Measurements from ENCODE around the gene ZNF821.
"Not testable (repeated sequence)": the region's sequence is repeated elsewhere in the genome, so short reads cannot be mapped to it uniquely, and the experiment has no call there.

ZNF821 gene

DNA sequence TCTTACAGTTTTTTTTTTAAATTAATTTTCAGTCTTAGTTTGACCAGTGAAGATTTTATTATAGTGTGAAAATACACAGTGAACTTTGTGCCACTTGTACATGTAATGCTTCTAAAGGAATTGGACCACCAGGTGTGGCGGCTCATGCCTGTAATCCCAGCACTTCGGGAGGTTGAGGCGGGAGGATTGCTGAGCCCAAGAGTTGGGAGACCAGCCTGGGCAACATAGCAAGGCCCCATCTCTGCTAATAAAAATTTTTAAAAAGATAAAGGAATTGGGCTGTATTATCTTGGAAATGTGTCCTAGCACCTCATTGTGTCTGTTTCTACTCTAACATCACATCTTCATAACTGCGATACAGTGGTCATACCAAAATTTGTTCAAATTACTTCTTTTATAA is 15.2 kb upstream of the ZNF821 start:
- DNase-seq, result no peak

DNA sequence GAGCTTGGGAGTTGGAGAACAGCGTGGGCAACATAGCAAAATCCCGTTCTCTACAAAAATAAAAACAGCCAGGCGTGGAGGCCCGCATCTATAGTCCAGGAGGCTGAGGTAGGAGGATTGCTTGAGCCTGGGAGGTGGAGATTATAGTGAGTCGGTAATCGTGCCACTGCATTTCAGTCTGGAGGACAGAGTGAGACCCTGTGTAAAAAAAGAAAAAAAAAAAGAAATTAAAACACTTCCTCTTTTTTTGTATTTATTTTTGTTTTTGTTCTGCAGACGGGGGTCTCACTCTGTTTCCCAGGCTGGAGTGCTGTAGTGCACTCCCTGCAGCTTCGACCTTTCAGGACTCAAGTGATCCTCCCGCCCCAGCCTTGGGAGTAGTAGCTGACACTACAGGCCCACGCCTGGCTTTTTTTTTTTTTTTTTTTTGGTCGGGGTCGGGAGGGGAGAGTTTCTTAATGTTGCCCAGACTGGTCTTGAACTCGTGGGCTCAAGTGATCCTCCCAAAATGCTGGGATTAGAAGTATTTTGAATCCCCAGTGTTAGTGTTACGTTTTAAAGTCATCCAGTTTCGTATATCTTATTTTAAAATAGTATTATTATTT is 12.9 kb upstream of the ZNF821 start:
- DNase-seq, result no peak

DNA sequence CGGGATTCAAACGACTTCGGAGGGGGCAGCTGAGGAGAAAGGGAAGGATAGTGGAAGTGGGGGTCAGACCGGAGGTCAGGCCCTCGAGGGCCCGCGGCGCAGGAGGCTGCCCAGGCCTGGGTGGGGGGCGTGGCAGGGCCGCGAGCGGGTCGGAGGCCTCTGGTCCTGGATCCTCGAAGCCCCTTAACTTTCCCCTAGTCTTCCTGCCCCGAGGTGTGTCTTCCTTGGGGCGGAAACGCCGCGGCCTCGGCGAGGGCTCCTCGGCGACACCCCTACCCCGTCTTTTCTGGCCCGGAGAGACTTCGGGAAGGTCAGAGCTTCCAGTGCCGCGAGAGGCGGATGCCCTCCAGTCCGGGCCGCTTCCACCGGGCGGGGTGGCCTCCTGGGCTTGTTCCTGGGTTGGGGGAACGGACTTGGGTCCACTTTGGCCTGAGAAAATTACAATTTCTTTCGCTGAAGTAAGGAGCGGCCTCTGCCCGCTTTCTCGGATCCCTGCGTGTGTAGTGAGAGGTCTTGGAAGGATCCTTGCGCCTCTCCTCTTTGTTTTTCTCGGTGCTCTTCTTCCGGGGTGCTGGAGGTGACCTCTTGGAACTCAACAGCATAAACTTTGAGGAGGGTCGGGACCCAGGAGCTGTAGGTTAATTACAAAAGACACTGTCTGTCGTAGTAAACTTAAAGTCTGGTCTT is 11.8 kb upstream of the ZNF821 start:
- no peak for DNase-seq

DNA sequence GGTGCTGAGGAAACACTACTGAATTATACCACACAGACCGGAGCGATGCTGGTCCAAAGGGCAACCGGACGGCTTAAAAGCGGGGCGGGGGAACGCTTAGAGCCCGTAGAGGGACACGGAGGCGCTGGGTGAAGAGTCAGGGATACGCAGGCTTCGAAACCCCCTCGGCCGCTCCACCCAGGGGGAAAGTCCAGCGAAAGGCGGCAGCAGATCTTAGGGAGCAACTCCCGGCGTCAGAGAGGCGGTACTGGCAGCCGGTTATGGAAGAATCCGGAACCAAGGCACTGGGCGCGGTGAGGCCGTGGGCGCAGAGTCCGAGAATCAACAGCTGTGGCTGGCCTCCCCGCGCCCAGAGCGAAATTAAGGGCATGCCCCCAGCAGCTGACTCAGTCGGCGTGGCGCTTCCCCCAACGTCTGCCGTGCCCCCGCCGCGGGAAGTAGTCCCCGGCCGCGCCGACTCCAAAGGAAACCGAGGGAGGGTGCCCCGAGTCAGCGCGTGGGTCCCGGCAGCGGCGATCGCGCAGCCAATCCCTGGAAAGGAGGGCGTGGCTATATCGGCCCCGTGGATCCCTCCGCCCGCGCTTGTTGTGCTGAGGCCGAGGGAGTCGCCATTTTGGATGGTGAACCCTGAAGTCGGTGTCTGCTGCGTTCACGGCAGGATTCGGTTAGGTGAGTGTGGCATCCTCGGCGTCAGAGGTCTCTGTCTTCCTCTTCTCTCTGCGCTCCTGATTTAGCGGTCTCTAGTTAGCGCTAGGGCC is 11.1 kb upstream of the ZNF821 start, which contains the start of gene IST1:
Gene IST1 (plus strand): TSS at position 611 of the 758 bp plus-strand sequence. CDS start 20,110 bp downstream, outside the sequence.
- DNase-seq, result peak; percentile 95

DNA sequence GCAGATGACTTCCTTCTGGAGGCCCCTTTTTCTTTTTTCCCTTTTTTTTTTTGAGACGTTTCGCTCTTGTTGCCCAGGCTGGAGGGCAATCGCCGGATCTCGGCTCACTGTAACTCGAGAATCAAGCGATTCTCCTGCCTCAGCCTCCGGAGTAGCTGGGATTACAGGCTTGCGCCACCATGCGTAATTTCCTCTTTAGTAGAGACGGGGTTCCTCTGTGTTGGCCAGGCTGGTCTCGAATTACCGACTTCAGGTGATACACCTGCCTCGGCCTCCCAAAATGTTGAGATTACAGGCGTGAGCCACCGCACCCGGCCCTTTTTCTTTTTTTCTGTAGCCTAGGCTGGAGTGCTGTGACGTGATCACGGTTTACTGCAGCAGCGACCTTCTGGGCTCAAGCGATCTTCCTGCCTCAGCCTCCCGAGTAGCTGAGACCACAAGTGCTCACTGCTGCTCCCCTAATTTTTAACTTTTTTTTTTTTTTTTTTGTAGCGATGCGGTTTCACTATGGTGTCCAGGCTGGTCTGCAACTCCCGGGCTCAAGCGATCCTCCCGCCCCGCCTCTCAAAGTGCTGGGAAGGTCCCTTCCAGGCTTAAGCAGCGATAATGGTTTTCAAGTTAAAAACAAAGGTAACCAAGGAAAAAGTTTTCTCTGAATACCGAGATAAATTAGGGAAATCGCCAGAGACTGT is 10.4 kb upstream of the ZNF821 start:
- no peak for DNase-seq

DNA sequence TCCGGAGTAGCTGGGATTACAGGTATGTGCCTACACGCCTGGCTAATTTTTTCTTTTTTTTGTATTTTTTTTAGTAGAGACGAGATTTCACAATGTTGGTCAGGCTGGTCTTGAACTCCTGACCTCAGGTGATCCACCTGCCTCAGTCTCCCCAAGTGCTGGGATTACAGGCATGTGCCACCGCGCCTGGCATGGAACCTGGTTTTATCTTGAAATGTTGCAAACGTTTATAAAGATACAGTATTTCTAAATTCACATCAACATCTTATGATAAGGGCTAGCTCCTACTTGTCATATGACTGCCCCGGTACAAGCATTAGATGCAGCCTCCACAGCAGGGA is 9.9 kb upstream of the ZNF821 start:
- DNase-seq, result no peak

DNA sequence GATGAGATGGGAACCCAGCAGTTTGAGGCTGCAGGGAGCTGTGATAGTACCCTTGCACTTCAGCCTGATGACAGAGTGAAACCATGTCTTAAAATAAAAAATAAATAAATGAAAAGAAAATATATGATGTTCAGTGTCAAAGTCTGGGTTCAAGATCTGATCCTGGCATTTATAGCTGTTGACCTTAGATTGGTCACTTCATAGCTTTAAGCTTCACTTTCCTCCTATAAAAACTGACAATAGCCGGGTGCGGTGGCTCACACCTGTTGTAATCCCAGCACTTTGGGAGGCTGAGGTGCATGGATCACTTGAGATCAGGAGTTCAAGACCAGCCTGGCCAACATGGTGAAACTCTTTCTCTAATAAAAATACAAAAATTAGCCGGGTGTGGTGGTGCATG is 5.2 kb upstream of the ZNF821 start:
- DNase-seq, result no peak

DNA sequence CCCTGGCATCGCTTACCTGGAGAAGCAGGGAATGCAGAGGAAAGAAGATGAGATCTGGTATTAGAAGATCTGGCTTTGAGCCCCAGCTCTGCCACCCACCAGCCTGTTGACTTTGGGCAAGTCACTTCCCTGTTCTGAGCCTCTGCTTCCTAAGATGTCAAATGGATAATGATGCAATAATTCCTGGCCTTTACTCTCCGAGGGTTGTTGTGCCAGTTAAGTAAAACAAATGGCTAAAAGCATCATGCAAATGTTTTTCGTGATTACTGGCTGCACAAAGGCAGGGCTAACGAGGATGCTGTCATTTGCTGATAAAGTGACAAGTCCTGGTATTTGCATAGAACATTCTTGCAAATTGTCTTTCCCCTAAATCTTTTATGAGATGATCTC is 1.3 kb upstream of the ZNF821 start:
- DNase-seq, result no peak

DNA sequence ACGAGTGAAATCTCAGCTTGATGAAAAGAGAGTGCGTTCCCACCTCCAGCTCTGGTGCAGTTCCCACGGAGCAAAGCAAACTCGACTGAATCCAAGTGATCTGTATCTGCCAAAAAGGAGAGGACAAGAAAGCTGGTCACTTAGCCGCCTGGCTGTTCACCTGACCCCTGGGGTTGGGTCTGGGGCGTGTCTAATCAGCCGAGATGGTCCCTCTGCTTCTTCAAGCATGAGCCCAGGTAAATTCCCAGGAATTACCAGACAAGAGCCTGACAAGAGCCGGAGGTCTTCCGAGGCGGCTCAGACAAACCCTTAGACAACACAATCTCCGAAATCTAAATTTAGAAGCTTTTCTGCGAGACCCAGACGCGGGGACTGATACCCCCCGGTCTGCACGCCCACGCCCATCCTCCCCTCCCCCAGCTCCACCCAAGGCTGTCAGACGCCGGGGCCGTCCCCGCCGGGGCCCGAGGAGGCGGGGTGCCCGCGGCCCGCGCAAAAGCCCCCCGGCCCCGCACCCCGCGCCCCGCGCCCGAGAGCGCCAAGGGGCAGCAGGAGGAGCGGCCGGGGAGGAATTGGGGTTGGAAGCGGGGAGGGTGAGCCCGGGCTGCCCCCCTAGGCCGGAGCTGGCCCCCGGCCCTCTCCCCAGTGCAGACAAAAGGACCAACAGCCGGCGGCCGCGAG is 674 bp downstream of the ZNF821 start:
- no peak for DNase-seq

DNA sequence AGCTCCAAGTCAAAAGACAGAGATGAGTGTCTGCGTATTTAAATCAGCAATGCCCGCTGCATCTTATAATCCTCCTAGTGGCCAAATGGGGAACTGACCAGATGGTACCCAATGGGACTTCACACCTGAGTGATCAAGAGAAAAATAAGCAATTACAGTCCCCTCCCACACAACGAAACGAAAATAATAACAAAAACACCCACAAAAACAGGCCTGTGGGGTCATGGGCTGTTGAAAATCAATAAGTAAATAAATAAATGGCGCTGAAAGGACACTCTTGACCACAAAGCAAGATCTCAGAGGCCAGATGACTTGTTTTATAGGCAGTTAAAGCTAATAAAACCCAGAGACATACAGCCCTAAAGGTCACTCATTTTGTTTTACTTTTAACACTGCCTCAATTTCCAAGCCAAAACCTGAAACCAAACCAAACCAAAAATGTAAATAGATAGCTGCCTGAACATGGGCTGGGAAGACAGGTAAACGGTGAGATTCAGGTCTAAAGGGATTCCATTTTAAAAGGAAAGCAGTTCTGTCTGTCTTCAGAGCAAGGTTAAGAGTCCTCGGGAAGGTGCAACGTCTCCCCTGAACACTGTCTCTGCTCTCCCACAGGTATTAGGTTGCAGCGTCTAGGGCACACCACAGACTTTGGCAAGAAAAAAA is 1.3 kb downstream of the ZNF821 start:
- peak; percentile 55 for DNase-seq

DNA sequence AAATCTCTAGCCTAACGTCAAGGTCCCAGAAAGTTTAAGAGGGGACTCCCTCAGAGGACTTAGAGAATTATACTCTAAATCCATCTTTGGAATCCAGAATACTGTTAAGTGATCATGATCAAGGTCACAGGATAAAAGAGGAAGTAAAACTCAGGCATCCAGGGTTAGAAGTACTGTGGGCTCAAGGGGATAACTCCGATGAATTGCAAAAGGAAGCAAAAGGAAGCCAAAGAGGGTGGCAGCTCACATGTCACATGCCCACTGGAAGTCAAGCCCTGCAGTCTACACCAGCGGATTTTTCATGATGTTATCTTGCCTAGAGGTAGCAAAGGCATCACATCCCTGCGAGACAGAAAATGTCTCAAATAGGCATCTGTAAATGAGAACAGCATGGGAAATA is 3.8 kb downstream of the ZNF821 start:
- no peak for DNase-seq

DNA sequence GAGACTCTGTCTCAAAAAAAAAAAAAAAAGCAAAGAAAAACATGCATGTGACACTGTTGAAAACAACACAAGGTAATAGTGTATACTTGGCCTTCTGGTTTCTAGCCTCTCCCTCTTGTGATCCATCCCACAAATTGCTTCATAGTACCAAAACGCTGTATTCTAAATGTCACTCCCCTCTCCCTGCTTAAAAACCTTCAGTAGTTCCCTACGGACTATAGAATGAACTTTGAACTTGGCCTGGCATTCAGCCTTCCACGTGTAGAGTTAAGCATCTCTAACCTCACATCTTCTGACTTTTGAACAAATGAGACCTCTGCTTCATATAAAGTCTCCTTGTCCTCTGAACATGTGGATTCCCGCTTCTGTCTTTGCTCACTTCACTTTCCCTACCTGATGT is 5.1 kb downstream of the ZNF821 start:
- DNase-seq, result no peak

DNA sequence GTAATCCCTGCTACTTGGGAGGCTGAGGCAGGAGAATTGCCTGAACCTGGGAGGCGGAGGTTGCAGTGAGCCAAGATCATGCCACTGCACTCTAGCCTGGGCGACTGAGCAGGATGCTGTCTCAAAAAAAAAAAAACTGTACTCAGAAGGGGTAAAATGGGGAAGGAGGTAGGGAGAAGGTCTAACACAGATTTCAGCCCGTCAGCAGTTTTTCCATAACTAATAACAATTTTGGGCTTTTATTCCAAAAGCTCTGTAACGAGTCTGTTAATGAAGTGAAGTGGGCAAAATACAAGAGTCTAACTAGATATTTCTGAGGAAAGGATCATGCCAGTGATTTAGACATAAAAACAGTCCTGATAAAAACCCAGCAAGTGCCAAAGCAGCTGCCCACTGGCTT is 10.8 kb downstream of the ZNF821 start:
- no peak for DNase-seq

DNA sequence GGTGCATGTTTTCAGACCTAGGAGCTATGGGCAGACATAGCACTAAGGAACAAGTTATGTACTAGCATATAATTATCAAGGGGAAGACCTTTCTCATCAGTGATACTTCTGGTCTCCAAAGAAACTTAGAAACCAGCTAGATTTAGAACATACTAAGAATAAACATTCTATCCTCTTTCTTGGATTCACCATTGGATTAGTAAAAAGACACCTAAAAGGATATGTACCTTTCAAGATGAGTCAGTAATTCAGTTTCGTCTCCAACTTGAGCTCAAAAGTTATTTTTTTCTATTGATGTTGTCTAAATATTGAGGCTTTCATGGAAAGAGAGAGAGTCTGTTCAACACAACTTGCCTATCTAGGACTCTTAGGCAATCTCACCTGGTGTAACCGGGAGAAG is 13.2 kb downstream of the ZNF821 start:
- no peak for DNase-seq

DNA sequence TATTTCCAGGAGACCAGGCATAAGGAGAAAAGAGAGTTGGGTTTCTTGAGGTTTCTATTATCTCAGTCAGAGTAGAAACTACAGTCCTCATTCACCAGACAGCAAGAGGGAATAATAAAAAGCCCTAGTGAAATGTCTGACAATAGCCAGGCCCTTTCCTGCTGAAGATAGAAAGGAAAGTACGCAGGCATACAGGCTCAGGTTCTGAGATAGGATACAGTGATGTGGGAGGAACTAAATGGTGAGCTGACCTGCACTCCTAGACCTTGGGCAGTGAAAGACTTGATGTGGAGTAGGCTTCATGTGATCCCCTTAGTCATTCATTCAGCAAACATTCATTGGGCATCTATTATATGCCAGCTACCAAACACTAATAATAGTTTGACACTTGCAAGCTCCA is 14.9 kb downstream of the ZNF821 start:
- no peak for DNase-seq

DNA sequence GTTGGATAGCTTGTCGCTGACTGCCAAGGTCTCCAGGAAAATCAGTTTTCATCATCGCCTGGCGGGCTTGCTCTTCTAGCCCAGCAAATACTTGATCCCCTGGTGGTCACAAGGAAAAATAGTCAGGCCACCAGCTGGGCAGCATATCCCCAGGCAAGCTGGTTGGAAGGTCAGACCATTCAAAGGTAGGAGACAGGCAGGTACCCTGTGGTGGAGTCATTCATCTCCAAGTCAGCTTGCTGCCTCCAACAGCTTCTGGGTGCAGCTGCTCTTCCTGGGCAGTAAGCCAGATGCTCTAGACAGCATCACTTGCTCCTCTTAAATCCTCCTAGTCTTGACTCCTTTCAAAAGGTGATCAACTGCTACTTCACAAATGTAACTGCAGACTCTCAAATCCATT is 16.0 kb downstream of the ZNF821 start:
- DNase-seq, result no peak

DNA sequence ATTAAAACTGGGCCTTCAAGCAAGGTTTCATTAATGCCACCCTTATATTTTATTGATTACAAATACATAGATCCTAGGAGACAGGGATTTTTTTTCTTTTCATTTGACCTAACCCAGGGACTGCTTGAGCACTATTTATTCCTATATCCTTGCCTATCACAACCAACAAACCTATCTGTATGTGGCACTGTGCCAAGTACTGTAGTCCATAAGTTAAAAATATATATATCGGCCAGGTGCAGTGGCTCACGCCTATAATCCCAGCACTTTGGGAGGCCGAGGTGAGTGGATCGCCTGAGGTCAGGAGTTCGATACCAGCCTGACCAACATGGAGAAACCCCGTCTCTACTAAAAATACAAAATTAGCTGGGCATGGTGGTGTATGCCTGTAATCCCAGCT is 16.8 kb downstream of the ZNF821 start:
- not testable (repeated sequence) for DNase-seq

DNA sequence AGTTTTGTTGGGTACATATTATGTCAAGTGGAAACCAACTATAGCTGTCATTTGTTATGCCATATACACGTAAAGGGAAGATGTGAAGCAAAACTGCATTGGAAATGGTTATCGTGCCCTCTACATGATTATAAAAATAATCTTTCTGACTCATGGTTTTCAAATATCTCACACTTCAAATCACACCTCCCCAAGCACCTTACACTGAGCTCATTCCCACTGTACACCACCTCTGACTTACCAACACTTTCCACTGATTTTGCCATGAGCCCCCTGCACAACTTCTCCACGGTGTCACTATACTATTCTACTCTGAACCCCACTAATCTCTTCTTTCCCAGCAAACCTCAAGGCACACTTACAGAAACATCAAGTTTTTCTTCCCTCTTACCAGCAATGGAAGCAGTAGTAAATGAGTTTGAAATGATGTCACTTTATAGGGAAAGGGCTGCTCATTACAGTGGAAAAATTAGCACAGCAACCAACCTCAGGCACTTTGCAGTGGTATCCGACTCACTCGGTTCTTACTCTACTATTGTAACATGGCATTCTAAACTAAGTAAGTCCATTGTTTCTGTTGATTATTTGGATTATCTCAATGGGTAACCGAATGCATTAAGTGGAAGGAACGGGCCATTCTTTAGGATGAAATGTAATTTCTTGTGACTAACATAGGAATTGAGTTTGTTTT is 18.7 kb downstream of the ZNF821 start:
- DNase-seq, result no peak

DNA sequence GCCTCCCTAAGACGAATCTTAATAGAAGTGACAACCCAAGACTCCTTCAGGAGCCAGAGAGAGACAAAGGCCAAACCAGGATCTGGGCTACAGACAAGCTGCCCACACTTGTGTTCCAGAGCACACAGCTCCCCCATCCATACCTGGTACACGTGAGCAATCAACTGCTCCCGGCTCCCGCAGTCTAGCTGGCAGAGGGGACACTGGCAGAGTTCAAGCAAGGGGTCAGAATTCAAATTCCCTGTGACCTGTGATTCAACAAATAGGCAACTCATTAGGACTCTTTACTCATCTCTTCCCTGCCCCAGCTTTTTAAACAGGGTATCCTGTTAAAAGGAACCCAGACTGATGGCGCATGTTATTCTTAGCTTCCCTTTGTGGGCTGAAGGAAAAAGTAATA is 20.0 kb downstream of the ZNF821 start:
- DNase-seq, result no peak

DNA sequence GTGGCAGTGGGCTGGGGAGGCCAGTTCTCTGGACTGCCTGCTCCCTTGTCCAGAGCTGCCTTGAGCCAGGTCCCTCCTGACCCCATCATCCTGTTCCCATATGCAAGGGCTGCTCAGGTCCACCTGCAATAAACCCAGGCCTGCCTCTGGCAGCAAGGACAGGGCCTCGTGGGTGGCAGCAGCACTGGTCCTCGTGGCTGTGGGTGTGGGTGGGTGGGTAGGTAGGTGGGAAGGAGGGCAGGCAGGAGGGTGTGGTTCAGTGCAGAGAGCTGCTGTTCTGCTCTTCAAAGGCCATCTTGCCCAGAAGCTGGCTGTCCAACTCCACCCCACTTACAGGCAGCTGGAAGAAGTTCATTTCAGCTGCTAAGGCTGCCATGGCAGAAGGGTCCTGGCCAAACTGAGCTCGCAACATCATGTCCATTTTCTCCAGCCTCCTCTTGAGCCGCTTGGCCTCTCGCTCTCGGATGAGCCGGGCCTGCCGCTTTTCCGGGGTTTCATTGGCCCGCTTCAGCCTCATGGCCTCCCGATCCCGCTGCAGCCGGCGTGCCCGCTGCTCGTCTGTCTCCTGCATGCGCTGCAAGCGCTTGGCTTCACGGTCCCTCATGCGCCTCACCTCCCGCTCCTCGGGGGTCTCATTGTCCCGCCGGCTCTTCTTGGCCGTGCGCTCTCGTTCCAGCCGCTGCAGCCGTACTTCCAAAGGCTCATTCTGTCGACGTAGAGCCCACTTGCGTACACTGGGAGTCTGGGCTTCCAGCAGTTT is 24.0 kb downstream of the ZNF821 start:
- no peak for DNase-seq

All from 8988T (cell line).